ENCODE data around the gene CITED2.
A peak's percentile ranks its signal among the peaks of the same experiment; 100 is the strongest.

CITED2 gene

GRCh38 chr6:139390447-139390846 is 16.0 kb upstream of the CITED2 start:
- no peak for DNase-seq
- in situ Hi-C loops (cut with MboI; ENCODE audit: low pct_unique_long_range_greater_than_20kb, low sequenced_read_pairs): loop anchor here (25.0 kb wide), 3 partner anchors 247 to 1047 kb away; no protein-coding TSS in a partner anchor

- in situ Hi-C loops (cut with MboI; ENCODE audit: low pct_unique_long_range_greater_than_20kb, low sequenced_read_pairs): loop anchor here (25.0 kb wide), 3 partner anchors 249 to 1049 kb away; no protein-coding TSS in a partner anchor
- no peak for DNase-seq
Measured at GRCh38 chr6:139388384-139388783, 13.9 kb upstream of the CITED2 start.

GRCh38 chr6:139386404-139386803 is 12.0 kb upstream of the CITED2 start:
- in situ Hi-C loops (cut with MboI; ENCODE audit: low pct_unique_long_range_greater_than_20kb, low sequenced_read_pairs): loop anchor here (25.0 kb wide), 3 partner anchors 251 to 1051 kb away; no protein-coding TSS in a partner anchor
- no peak for DNase-seq

- DNase-seq: no peak
- in situ Hi-C loops (cut with MboI; ENCODE audit: low pct_unique_long_range_greater_than_20kb, low sequenced_read_pairs): loop anchor here (25.0 kb wide), 3 partner anchors 256 to 1056 kb away; no protein-coding TSS in a partner anchor
Measured at GRCh38 chr6:139381216-139381865, 6.9 kb upstream of the CITED2 start.

GRCh38 chr6:139380611-139381010 is 6.2 kb upstream of the CITED2 start:
- in situ Hi-C loops (cut with MboI; ENCODE audit: low pct_unique_long_range_greater_than_20kb, low sequenced_read_pairs): loop anchor here (25.0 kb wide), 3 partner anchors 257 to 1057 kb away; no protein-coding TSS in a partner anchor
- DNase-seq: no peak

GRCh38 chr6:139380168-139380567 is 5.7 kb upstream of the CITED2 start:
- DNase-seq: no peak
- in situ Hi-C loops (cut with MboI; ENCODE audit: low pct_unique_long_range_greater_than_20kb, low sequenced_read_pairs): loop anchor here (25.0 kb wide), 3 partner anchors 257 to 1057 kb away; no protein-coding TSS in a partner anchor

GRCh38 chr6:139378882-139379341 is 4.5 kb upstream of the CITED2 start:
- in situ Hi-C loops (cut with MboI; ENCODE audit: low pct_unique_long_range_greater_than_20kb, low sequenced_read_pairs): loop anchor here (25.0 kb wide), 3 partner anchors 258 to 1058 kb away; no protein-coding TSS in a partner anchor
- DNase-seq: no peak

GRCh38 chr6:139378226-139378625 is 3.8 kb upstream of the CITED2 start:
- in situ Hi-C loops (cut with MboI; ENCODE audit: low pct_unique_long_range_greater_than_20kb, low sequenced_read_pairs): loop anchor here (25.0 kb wide), 3 partner anchors 259 to 1059 kb away; no protein-coding TSS in a partner anchor
- no peak for DNase-seq

- in situ Hi-C loops (cut with MboI; ENCODE audit: low pct_unique_long_range_greater_than_20kb, low sequenced_read_pairs): loop anchor here (25.0 kb wide), 3 partner anchors 261 to 1061 kb away; no protein-coding TSS in a partner anchor
- DNase-seq: no peak
Measured at GRCh38 chr6:139376604-139377218, 2.3 kb upstream of the CITED2 start.

GRCh38 chr6:139376017-139376330 is 1.5 kb upstream of the CITED2 start:
- no peak for DNase-seq
- in situ Hi-C loops (cut with MboI; ENCODE audit: low pct_unique_long_range_greater_than_20kb, low sequenced_read_pairs): loop anchor here (25.0 kb wide), 3 partner anchors 261 to 1061 kb away; no protein-coding TSS in a partner anchor

- peak; percentile 97 for DNase-seq
- in situ Hi-C loops (cut with MboI; ENCODE audit: low pct_unique_long_range_greater_than_20kb, low sequenced_read_pairs): loop anchor here (25.0 kb wide), 3 partner anchors 262 to 1062 kb away; no protein-coding TSS in a partner anchor
Measured at GRCh38 chr6:139375226-139376016, 973 bp upstream of the CITED2 start.

GRCh38 chr6:139373928-139374356 is 506 bp downstream of the CITED2 start:
- no peak for DNase-seq
- in situ Hi-C loops (cut with MboI; ENCODE audit: low pct_unique_long_range_greater_than_20kb, low sequenced_read_pairs): loop anchor here (25.0 kb wide), 2 partner anchors 237 to 562 kb away; partner anchors contain the start of gene HECA

- in situ Hi-C loops (cut with MboI; ENCODE audit: low pct_unique_long_range_greater_than_20kb, low sequenced_read_pairs): loop anchor here (25.0 kb wide), 2 partner anchors 236 to 561 kb away; partner anchors contain the start of gene HECA
Measured at GRCh38 chr6:139373154-139373927, 1.1 kb downstream of the CITED2 start.

GRCh38 chr6:139372326-139373153 is 1.9 kb downstream of the CITED2 start:
- no peak for DNase-seq
- in situ Hi-C loops (cut with MboI; ENCODE audit: low pct_unique_long_range_greater_than_20kb, low sequenced_read_pairs): loop anchor here (25.0 kb wide), 2 partner anchors 235 to 560 kb away; partner anchors contain the start of gene HECA

More at GRCh38 chr6:139373154-139373927, 1.1 kb downstream of the CITED2 start:
- DNase-seq: peak; percentile 78

- in situ Hi-C loops (cut with MboI; ENCODE audit: low pct_unique_long_range_greater_than_20kb, low sequenced_read_pairs): loop anchor here (25.0 kb wide), 2 partner anchors 234 to 559 kb away; partner anchors contain the start of gene HECA
- no peak for DNase-seq
Measured at GRCh38 chr6:139371421-139372203, 2.8 kb downstream of the CITED2 start.

- in situ Hi-C loops (cut with MboI; ENCODE audit: low pct_unique_long_range_greater_than_20kb, low sequenced_read_pairs): loop anchor here (25.0 kb wide), 2 partner anchors 234 to 559 kb away; partner anchors contain the start of gene HECA
- no peak for DNase-seq
Measured at GRCh38 chr6:139370999-139371345, 3.5 kb downstream of the CITED2 start.

All from KBM-7 (cell line).